Choroid plexus epithelial cell (primary cell): ENCODE data around the gene PLK5.
"Not testable (repeated sequence)": the region's sequence is repeated elsewhere in the genome, so short reads cannot be mapped to it uniquely, and the experiment has no call there.

Source experiments
- DNase-seq: peaks from one replicate; pipeline ENCODE4 v3.0.0-alpha.2; 2010; ENCODE audit warnings: low read depth
- H3K4me3 ChIP-seq: 2 replicates; pipeline ENCODE4 v1.5.1; 2011; ENCODE audit warnings: low read depth, mild to moderate bottlenecking, control low read depth, low read length, moderate library complexity
- CTCF ChIP-seq: conservative IDR thresholded peaks from 2 replicates; pipeline ENCODE4 v1.5.1; 2011; ENCODE audit warnings: low read depth, mild to moderate bottlenecking, control low read depth, inconsistent platforms, low read length, moderate library complexity

The PLK5 gene

GRCh38 chr19:1529430-1529816 is 5.5 kb downstream of the PLK5 start:
- TF ChIP-seq CTCF, result no peak
- DNase-seq, result no peak
- no peak overlapping the region for H3K4me3 ChIP-seq

GRCh38 chr19:1530856-1531255 is 7.0 kb downstream of the PLK5 start:
- DNase-seq, H3K4me3 ChIP-seq: not testable (repeated sequence)

GRCh38 chr19:1531587-1531986 is 7.7 kb downstream of the PLK5 start:
- no peak for DNase-seq

GRCh38 chr19:1532003-1532402 is 8.1 kb downstream of the PLK5 start:
- no peak for TF ChIP-seq CTCF
- no peak for DNase-seq
- no peak overlapping the region for H3K4me3 ChIP-seq

More at GRCh38 chr19:1531587-1531986, 7.7 kb downstream of the PLK5 start:
- no peak overlapping the region for H3K4me3 ChIP-seq
- no peak for TF ChIP-seq CTCF

- no peak overlapping the region for H3K4me3 ChIP-seq
- no peak for DNase-seq
- TF ChIP-seq CTCF, result no peak
Measured at GRCh38 chr19:1533510-1534150, 9.8 kb downstream of the PLK5 start.

GRCh38 chr19:1534972-1535371 is 11.1 kb downstream of the PLK5 start:
- DNase-seq, result no peak
- no peak overlapping the region for H3K4me3 ChIP-seq
- no peak for TF ChIP-seq CTCF

GRCh38 chr19:1535699-1536098 is 11.8 kb downstream of the PLK5 start:
- H3K4me3 ChIP-seq, DNase-seq: not testable (repeated sequence)

GRCh38 chr19:1538978-1539377 is 15.1 kb downstream of the PLK5 start:
- no peak overlapping the region for H3K4me3 ChIP-seq
- TF ChIP-seq CTCF, result no peak
- DNase-seq, result peak; percentile 26

GRCh38 chr19:1539749-1540148 is 15.9 kb downstream of the PLK5 start:
- not testable (repeated sequence) for H3K4me3 ChIP-seq

More at GRCh38 chr19:1539749-1540148, 15.9 kb downstream of the PLK5 start:
- not testable (repeated sequence) for DNase-seq
